Stimulated activated CD8-positive, alpha-beta memory T cell treated with anti-CD3 and anti-CD28 coated beads, Interleukin-4, amount 100 ng/mL, for 4 hours (primary cell): ENCODE results near the gene TREX2.

ENCODE experiments used
- DNase-seq, 2 donors: peaks; one replicate each; pipeline ENCODE4 v3.0.0-alpha.2; 2020; ENCODE audit warnings: low read depth in 2 of 2, low spot score in 1 of 2

The TREX2 gene, protein sequence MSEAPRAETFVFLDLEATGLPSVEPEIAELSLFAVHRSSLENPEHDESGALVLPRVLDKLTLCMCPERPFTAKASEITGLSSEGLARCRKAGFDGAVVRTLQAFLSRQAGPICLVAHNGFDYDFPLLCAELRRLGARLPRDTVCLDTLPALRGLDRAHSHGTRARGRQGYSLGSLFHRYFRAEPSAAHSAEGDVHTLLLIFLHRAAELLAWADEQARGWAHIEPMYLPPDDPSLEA

GRCh38 chrX:153445856-153446635 is at the start of gene TREX2:
Gene TREX2 (minus strand): TSS chrX:153446056. CDS start chrX:153445430, 626 bp downstream.
- DNase-seq, result no peak

DNA sequence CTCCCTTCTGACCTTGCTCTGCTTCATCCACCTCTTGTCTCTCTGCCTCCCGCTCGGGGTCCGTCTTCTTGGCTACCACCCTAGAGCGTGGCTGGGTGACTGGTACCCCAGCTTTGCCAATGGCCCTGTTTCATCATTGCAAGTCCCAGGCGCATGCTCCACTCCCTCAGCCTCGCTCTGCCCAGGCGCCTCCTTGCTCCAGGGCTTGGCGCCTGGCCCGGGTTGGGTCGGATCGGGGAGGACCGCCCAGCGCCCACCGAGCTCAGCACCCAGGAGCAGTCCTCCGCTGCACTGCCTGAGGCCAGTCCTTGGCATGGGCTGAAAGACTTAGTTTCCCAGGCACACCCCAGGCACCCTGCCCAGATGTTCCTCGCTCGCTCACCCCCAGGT is 49.5 kb upstream of the TREX2 start:
- DNase-seq, result no peak

- no peak for DNase-seq
Measured at GRCh38 chrX:153494541-153495361, 48.9 kb upstream of the TREX2 start, which contains the start of gene BGN. Gene BGN (plus strand): TSS chrX:153494980. CDS start chrX:153504632, 9,652 bp downstream.

DNA sequence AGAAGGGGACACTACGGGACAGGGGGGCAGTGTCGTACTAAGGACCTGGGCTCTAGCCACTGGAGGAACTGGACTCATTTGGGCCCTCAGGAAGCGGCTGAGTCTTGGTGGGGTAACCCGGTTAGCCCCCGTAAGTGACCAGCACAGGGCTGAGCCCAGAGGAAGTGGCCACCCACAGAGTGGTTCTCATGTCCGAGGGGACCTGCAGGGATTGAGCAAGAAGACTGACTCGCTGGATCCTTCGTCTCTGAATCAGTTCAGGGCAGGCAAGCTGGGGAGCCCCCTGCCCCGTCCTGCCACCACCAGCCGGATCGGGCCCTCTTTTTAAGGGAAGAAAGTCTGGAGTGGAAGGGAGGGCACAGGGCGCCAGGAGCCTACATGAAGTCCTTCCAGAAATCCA is 48.2 kb upstream of the TREX2 start:
- no peak for DNase-seq

DNA sequence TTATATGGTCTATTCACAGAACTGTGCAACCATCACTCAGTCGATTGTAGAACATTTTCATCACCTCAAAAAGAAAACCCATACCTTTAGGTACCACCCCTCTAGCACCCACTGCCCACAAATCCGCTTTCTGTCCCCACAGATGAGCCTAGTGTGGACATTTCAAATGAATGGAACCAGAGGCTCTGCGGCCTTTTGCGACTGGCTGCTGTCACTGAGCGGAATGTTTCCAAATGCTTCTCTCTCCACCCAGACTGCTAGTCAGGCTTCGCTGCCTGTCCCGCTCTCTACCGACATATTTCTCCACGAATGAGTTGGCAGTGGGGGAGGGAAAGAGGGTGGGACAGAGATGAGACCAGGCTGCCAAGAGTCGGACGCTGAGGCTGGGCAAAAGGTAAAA is 47.2 kb upstream of the TREX2 start:
- no peak for DNase-seq

- no peak for DNase-seq
Measured at GRCh38 chrX:153492543-153492942, 46.7 kb upstream of the TREX2 start.

DNA sequence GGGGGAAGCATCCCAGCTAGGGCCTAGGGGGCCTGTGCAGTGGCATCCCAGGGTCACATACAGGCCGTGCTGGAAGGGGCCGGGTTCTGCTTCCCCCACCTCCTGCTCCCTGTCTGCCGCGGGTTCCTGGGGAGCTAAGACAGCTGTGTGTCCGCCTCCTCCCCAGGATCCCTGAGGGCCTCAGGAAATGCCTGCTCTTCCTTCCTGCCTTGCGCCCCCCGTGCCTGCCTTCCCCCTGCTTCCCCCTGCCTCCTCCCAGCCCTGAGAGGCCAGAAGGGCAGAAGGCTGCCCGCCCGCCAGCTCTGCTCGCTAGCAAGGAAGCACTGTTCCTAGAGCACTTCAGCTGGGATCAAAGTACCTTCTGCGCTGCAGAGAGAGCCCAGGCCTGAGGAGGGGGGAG is 46.1 kb upstream of the TREX2 start:
- no peak for DNase-seq

DNA sequence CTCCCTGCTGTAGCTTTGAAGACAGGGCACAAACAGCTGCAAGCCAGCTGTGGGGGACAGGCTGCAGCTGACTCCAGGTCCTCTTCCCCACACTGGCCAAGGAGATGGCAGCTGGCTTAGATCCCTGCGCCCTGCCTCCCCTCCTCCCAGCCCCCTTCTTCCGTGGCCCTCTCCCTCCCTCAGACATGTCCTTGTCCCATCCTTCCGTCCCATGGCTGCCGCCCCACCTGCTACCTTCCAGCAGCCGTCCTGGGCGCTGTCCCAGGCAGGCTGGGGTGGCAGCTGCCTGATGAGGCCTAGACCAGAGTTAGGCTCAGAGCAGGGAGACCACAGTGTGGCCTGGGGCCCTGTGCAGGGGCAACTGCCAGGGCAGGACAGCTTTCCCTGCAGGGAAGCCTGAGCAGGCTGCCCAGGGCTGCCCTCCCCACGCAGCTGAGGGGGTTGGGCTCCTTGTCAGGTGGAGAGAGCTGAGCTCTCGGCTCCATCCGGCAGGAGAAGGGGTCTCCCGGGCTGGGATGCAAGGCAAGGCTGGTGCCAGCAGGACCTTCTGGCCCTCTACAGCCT is 45.6 kb upstream of the TREX2 start:
- DNase-seq, result no peak

GRCh38 chrX:153490217-153490930 is 44.5 kb upstream of the TREX2 start:
- DNase-seq, result no peak

DNA sequence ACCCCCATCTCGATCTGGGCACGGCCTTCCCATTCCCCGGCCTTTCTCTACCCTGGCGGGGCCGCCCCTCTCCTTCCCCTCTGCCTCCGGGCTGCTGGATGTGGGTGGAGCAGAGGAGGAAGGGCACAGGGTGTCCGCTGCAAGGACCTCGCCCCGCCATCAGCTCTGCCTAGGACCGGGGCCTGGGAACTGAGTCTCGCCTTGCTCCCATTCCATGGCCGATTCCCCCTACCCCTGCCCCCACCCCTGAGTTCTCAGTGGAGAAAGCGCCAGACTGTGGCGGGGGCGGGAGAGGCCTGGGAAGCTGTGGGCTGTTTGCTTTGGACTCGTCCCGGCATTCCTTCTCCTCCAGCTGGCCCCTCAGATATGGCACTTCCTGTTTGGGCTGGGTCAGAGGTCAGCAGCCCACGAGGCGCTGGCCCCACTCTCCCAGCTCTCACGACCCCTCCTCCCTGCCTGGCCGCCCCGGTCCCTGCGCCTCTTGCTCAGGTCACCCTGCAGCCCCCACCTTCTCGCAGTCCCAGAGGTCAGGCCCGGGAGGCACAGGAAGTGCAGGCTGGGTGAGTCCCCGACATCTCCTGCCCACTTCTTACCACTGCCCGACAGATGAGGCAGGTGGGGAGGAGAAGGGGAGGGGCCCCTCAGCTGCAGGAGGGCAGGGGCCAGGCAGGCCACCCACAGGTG is 42.5 kb upstream of the TREX2 start:
- no peak for DNase-seq

DNA sequence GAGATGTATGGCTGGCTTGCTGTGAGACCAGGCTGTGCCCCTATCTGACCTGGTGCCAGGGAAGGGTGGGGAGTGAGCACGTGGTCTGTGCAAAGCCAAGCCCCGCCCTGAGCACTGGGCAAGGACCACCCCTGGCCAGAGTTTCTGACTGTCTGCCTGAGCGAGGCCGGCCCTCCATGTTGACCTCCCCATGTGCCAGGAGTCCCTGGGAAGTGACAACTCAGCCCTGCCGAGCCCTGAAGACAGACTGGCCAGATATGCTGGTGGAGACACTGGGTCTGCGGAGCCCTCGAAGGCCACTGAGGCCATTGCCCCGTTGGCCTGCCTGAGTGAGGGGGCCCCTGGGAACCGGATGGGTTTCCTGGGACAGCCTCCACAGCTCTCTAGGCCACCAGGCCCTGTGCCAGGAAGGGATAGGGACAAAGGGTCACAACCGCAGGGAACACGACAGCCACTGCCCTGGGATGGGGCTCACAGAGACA is 41.8 kb upstream of the TREX2 start:
- DNase-seq, result no peak

DNA sequence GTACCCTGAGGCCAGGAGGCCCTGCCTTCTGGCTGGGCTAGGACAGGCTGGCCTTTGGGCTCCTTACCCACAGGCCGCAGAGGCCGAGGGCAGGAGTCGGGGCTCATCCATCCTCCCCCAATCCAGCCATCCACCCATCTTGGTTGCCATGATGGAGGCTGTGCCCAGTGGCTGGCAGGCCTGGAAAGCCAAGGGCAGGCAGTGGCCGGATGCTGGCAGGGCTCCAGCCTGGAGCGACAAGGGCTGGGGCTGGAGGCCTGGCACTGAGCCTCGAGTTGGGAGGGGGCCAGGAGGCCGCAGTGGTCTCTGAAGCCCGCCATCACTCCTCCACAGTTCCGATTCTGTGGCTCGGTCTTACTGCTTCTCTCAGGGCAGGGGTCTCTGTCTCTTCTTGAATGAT is 40.3 kb upstream of the TREX2 start:
- no peak for DNase-seq

- no peak for DNase-seq
Measured at GRCh38 chrX:153485396-153486080, 39.7 kb upstream of the TREX2 start.

DNA sequence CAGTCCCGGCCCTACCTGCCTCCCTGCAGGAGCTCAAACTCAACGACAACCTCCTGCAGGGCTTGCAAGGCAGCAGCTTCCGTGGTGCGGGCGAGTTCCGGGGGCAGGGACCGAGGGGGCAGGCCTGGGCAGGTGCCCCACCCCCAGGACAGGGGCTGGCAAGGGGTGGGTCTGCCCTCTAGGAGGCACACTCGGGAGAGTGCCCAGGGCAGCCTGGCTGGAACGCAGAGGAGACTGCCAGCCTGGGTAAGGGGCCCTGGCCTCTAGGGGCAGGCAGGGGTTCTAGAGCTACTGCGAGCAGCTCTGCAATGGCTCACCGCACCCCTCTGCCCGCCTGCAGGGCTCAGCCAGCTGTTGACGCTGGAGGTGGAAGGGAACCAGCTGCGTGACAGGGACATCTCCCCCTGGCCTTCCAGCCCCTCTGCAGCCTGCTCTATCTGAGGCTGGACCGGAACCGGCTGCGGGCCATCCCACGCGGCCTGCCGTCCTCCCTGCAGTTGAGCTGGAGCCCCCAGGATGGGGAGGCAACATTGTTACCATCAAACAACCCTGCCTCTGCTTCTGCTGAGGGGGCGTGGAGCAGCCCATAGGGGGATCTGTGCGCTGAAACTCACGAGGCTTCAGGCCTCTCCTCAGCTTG is 36.6 kb upstream of the TREX2 start:
- no peak for DNase-seq

GRCh38 chrX:153481043-153481442 is 35.2 kb upstream of the TREX2 start:
- no peak for DNase-seq

DNA sequence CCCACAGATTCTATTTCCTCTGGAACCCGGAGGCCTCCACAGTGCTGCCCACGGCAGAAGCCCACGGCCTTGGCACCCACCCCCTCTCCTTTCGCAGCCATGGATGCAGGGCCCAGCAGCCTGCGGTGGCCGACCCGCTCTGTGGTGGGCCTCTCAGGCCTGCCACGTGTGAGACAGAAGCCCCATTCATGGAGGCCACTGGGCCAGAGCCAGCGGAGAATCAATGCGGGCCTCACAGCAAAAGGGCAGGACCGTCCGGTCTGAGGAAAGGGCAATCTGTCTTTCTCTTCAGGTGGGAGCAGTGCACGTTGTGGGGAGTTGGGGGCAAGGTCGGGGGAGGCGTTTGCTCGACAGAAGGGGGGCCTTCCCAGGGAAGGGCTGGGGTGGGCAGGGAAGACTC is 32.9 kb upstream of the TREX2 start:
- no peak for DNase-seq

GRCh38 chrX:153477901-153478300 is 32.0 kb upstream of the TREX2 start:
- no peak for DNase-seq

- no peak for DNase-seq
Measured at GRCh38 chrX:153477364-153477857, 31.6 kb upstream of the TREX2 start.
